Measurements from ENCODE around the gene KCNK4. TPM values are rescaled to one million over a fixed set of nuclear protein-coding genes. Genes with fewer than 3 reads are reported as not detected.

The KCNK4 gene
- total RNA-seq, 1 donor from 2014 or later = not detected

GRCh38 chr11:64255135-64256128 lies 35.7 kb upstream of the KCNK4 start:
- Histone ChIP-seq H3K4me1 (peaks cover 20% of the 10 kb centered on the region), H3K27me3 (no peaks in the 10 kb centered on the region), H3K36me3 (peaks cover 47% of the 10 kb centered on the region), H3K27ac (no peak overlapping the region), H3K9me3 (no peaks in the 10 kb centered on the region), H3K4me3 (no peak overlapping the region)
- DNase-seq (no peak), ATAC-seq (no peak)
- intact Hi-C loops (cut with DNase I) = no loop called here
- no peak for TF ChIP-seq CTCF (IDR thresholded peaks at IDR 0.05)

- H3K4me3 ChIP-seq = no peak overlapping the region
- intact Hi-C loops (cut with DNase I) = no loop called here
- H3K27ac ChIP-seq = no peak overlapping the region
- peaks cover 14% of the 10 kb centered on the region for H3K4me1 ChIP-seq
- H3K9me3 ChIP-seq = no peaks in the 10 kb centered on the region
- TF ChIP-seq CTCF (IDR thresholded peaks at IDR 0.05) = no peak
- H3K36me3 ChIP-seq = peaks cover 52% of the 10 kb centered on the region
- no peaks in the 10 kb centered on the region for H3K27me3 ChIP-seq
- no peak for DNase-seq
- no peak for ATAC-seq
These were observed 34.8 kb upstream of the KCNK4 start for GRCh38 chr11:64256300-64256699.

GRCh38 chr11:64258356-64258755 lies 32.7 kb upstream of the KCNK4 start:
- intact Hi-C loops (cut with DNase I) = no loop called here
- Histone ChIP-seq H3K4me1 (peaks cover 6% of the 10 kb centered on the region), H3K4me3 (no peak overlapping the region), H3K27me3 (no peaks in the 10 kb centered on the region), H3K36me3 (peaks cover 71% of the 10 kb centered on the region), H3K27ac (no peak overlapping the region), H3K9me3 (no peaks in the 10 kb centered on the region)
- no peak for DNase-seq
- no peak for TF ChIP-seq CTCF (IDR thresholded peaks at IDR 0.05)
- ATAC-seq = no peak

GRCh38 chr11:64258946-64259532 lies 32.1 kb upstream of the KCNK4 start:
- ATAC-seq = no peak
- Histone ChIP-seq H3K27me3 (no peaks in the 10 kb centered on the region), H3K9me3 (no peaks in the 10 kb centered on the region), H3K4me1 (no peaks in the 10 kb centered on the region), H3K36me3 (peaks cover 78% of the 10 kb centered on the region), H3K4me3 (no peak overlapping the region), H3K27ac (no peak overlapping the region)
- intact Hi-C loops (cut with DNase I) = no loop called here
- no peak for TF ChIP-seq CTCF (IDR thresholded peaks at IDR 0.05)
- DNase-seq = no peak

GRCh38 chr11:64259533-64260067 lies 31.5 kb upstream of the KCNK4 start:
- DNase-seq = no peak
- intact Hi-C loops (cut with DNase I) = no loop called here
- no peak for TF ChIP-seq CTCF (IDR thresholded peaks at IDR 0.05)
- no peak overlapping the region for H3K4me3 ChIP-seq
- H3K4me1 ChIP-seq = no peaks in the 10 kb centered on the region
- H3K27ac ChIP-seq = no peak overlapping the region
- H3K27me3 ChIP-seq = no peaks in the 10 kb centered on the region
- H3K36me3 ChIP-seq = peaks cover 75% of the 10 kb centered on the region
- no peak for ATAC-seq
- no peaks in the 10 kb centered on the region for H3K9me3 ChIP-seq

All from upper lobe of right lung (tissue), 1 donor.